ENCODE data around the gene RHBDD1. TPM values are rescaled to one million over a fixed set of nuclear protein-coding genes. Genes with fewer than 3 reads are reported as not detected.

The RHBDD1 gene
- total RNA-seq, 1 donor from 2014 or later = 31.3 TPM

DNA sequence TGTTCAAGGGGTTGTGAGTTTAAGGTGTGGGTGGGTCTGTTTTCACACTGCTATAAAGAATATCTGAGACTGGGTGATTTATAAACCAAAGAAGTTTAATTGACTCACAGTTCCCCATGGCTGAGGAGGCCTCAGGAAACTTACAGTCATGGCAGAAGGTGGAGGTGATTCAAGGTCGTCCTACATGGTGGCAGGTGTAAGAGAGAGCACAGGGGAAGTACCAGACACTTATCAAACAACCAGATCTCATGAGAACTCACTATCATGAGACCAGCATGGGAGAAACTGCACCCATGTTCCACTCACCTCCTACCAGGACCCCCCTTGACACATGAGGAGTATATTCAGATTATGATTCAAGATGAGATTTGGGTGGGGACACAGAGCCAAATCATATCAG, 38.0 kb downstream of the RHBDD1 start:
- TF ChIP-seq EZH2 (IDR thresholded peaks at IDR 0.05; ENCODE audit: insufficient read depth, low read length) = no peak
- TF ChIP-seq, protein P1, sequence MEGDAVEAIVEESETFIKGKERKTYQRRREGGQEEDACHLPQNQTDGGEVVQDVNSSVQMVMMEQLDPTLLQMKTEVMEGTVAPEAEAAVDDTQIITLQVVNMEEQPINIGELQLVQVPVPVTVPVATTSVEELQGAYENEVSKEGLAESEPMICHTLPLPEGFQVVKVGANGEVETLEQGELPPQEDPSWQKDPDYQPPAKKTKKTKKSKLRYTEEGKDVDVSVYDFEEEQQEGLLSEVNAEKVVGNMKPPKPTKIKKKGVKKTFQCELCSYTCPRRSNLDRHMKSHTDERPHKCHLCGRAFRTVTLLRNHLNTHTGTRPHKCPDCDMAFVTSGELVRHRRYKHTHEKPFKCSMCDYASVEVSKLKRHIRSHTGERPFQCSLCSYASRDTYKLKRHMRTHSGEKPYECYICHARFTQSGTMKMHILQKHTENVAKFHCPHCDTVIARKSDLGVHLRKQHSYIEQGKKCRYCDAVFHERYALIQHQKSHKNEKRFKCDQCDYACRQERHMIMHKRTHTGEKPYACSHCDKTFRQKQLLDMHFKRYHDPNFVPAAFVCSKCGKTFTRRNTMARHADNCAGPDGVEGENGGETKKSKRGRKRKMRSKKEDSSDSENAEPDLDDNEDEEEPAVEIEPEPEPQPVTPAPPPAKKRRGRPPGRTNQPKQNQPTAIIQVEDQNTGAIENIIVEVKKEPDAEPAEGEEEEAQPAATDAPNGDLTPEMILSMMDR (IDR thresholded peaks at IDR 0.05; ENCODE audit: insufficient read depth, low read depth, low read length) = no peak
- Mint-ChIP-seq H3K4me3 (ENCODE audit: unreplicated experiment) (no peak overlapping the region), H3K27me3 (ENCODE audit: low read depth, unreplicated experiment) (no peaks in the 10 kb centered on the region), H3K27ac (ENCODE audit: unreplicated experiment) (no peak overlapping the region), H3K4me1 (ENCODE audit: low read depth, unreplicated experiment) (peaks cover 7% of the 10 kb centered on the region), H3K9me3 (ENCODE audit: unreplicated experiment) (no peaks in the 10 kb centered on the region), H3K36me3 (ENCODE audit: low read depth, unreplicated experiment) (peaks cover 18% of the 10 kb centered on the region)
- Histone ChIP-seq H4K20me1 (ENCODE audit: insufficient read depth, low read length) (peaks cover 5% of the 10 kb centered on the region), H3K4me2 (ENCODE audit: low read length) (no peak overlapping the region), H3K27ac (ENCODE audit: low read depth, low read length) (no peak overlapping the region), H3K4me1 (ENCODE audit: insufficient read depth, low read length) (no peaks in the 10 kb centered on the region), H2AFZ (ENCODE audit: low read depth, low read length) (no peak overlapping the region), H3K27me3 (ENCODE audit: insufficient read depth, low read length) (no peaks in the 10 kb centered on the region), H3K79me2 (ENCODE audit: insufficient read depth, low read length) (no peaks in the 10 kb centered on the region), H3K9me3 (ENCODE audit: insufficient read depth, low read depth, low read length) (no peaks in the 10 kb centered on the region), H3K36me3 (ENCODE audit: insufficient read depth, low read length) (no peaks in the 10 kb centered on the region), H3K9ac (ENCODE audit: low read length) (no peak overlapping the region), H3K4me3 (ENCODE audit: insufficient read depth, low read depth, low read length) (no peak overlapping the region)
- FAIRE-seq = no peak
- no peak for DNase-seq (ENCODE audit: low read depth)

DNA sequence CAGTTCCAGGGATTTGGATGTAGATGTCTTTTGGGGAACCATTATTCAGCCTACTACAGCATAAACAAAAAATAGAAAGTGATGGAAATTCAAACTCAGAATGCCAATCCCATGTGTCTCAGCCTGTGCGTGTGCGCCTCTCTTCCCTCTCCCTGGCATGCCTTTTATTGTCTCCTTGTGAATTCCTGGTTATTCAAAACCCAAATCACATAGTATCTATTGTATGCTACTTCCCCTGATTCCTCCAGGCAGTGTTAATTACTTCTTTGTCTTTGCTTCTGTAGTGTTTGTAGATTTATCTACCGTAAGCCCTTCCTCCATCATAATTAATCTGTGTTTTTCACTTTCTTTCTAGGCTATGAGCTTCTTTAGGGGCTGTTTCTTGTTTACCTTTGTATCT, 38.9 kb downstream of the RHBDD1 start:
- Mint-ChIP-seq H3K4me3 (ENCODE audit: unreplicated experiment) (no peak overlapping the region), H3K27me3 (ENCODE audit: low read depth, unreplicated experiment) (no peaks in the 10 kb centered on the region), H3K27ac (ENCODE audit: unreplicated experiment) (no peak overlapping the region), H3K4me1 (ENCODE audit: low read depth, unreplicated experiment) (peaks cover 7% of the 10 kb centered on the region), H3K9me3 (ENCODE audit: unreplicated experiment) (no peaks in the 10 kb centered on the region), H3K36me3 (ENCODE audit: low read depth, unreplicated experiment) (peaks cover 14% of the 10 kb centered on the region)
- H3K4me3 ChIP-seq (ENCODE audit: insufficient read depth, low read depth, low read length) = no peak overlapping the region
- H4K20me1 ChIP-seq (ENCODE audit: insufficient read depth, low read length) = peaks cover 5% of the 10 kb centered on the region
- no peak overlapping the region for H2AFZ ChIP-seq (ENCODE audit: low read depth, low read length)
- H3K79me2 ChIP-seq (ENCODE audit: insufficient read depth, low read length) = no peaks in the 10 kb centered on the region
- H3K4me1 ChIP-seq (ENCODE audit: insufficient read depth, low read length) = no peaks in the 10 kb centered on the region
- no peak for DNase-seq (ENCODE audit: low read depth)
- TF ChIP-seq, protein P1 (IDR thresholded peaks at IDR 0.05; ENCODE audit: insufficient read depth, low read depth, low read length) = no peak
- TF ChIP-seq EZH2 (IDR thresholded peaks at IDR 0.05; ENCODE audit: insufficient read depth, low read length) = no peak
- H3K4me2 ChIP-seq (ENCODE audit: low read length) = no peak overlapping the region
- no peaks in the 10 kb centered on the region for H3K36me3 ChIP-seq (ENCODE audit: insufficient read depth, low read length)
- no peaks in the 10 kb centered on the region for H3K9me3 ChIP-seq (ENCODE audit: insufficient read depth, low read depth, low read length)
- FAIRE-seq = no peak
- no peak overlapping the region for H3K9ac ChIP-seq (ENCODE audit: low read length)
- no peak overlapping the region for H3K27ac ChIP-seq (ENCODE audit: low read depth, low read length)
- no peaks in the 10 kb centered on the region for H3K27me3 ChIP-seq (ENCODE audit: insufficient read depth, low read length)

DNA sequence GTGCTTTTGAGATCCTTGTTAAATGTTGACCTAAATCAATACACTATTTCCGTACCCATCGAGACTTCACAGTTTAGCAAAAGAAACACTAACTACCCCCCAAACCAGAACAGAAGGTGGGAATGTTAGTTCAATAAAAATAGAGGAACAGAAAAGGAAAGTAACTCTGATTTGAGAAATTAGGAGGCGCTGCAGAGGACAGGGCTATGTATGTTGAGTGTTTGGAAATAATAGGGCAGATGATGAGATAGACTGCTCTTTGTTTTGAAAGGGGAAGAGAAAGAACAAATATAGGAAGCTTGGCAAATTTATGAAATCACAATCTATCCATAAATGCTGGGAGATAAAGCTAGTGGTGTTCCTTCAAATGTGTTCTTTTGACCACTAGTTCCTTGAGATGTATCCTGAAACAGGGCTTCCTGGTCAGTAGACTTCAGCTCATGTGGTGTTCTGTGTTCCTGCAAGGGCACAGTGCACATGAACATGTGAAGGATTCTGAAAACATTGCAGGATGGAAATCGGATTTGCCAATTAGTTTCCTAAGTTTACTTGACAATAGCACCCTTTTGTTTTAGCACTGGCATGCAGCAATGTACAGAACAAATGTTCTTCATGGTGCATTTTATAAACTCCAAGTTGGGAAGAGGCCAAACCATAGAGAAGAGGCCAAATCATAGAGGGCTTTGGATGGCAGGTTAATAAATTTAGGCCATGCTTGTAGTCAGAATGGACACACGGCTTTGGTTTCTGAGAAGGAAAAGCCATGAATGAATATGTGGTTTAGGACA, 39.8 kb downstream of the RHBDD1 start:
- H3K27me3 ChIP-seq (ENCODE audit: insufficient read depth, low read length) = no peaks in the 10 kb centered on the region
- Mint-ChIP-seq H3K9me3 (ENCODE audit: unreplicated experiment) (no peaks in the 10 kb centered on the region), H3K4me3 (ENCODE audit: unreplicated experiment) (no peak overlapping the region), H3K36me3 (ENCODE audit: low read depth, unreplicated experiment) (peaks cover 14% of the 10 kb centered on the region), H3K4me1 (ENCODE audit: low read depth, unreplicated experiment) (peaks cover 7% of the 10 kb centered on the region), H3K27ac (ENCODE audit: unreplicated experiment) (no peak overlapping the region), H3K27me3 (ENCODE audit: low read depth, unreplicated experiment) (no peaks in the 10 kb centered on the region)
- no peak overlapping the region for H3K4me3 ChIP-seq (ENCODE audit: insufficient read depth, low read depth, low read length)
- no peaks in the 10 kb centered on the region for H3K9me3 ChIP-seq (ENCODE audit: insufficient read depth, low read depth, low read length)
- peaks cover 5% of the 10 kb centered on the region for H4K20me1 ChIP-seq (ENCODE audit: insufficient read depth, low read length)
- FAIRE-seq (no peak), DNase-seq (ENCODE audit: low read depth) (no peak)
- no peak overlapping the region for H3K9ac ChIP-seq (ENCODE audit: low read length)
- no peak overlapping the region for H3K4me2 ChIP-seq (ENCODE audit: low read length)
- no peaks in the 10 kb centered on the region for H3K36me3 ChIP-seq (ENCODE audit: insufficient read depth, low read length)
- H3K27ac ChIP-seq (ENCODE audit: low read depth, low read length) = no peak overlapping the region
- H2AFZ ChIP-seq (ENCODE audit: low read depth, low read length) = no peak overlapping the region
- TF ChIP-seq, protein P1 (IDR thresholded peaks at IDR 0.05; ENCODE audit: insufficient read depth, low read depth, low read length) = no peak
- TF ChIP-seq EZH2 (IDR thresholded peaks at IDR 0.05; ENCODE audit: insufficient read depth, low read length) = no peak
- no peaks in the 10 kb centered on the region for H3K79me2 ChIP-seq (ENCODE audit: insufficient read depth, low read length)
- H3K4me1 ChIP-seq (ENCODE audit: insufficient read depth, low read length) = no peaks in the 10 kb centered on the region
